OCI-LY7 (cell line): ENCODE measurements around the gene KYNU. TPM values are rescaled to one million over a fixed set of nuclear protein-coding genes. Genes with fewer than 3 reads are reported as not detected.

ENCODE experiments used
- BruUV-seq: library from RNA; stranded (reverse); fragments of 400-500 nt; replicated peaks from 2 replicates; lab custom pipeline; 2021; lab: Mats Ljungman, UMichigan
- CTCF ChIA-PET: fragments of 300-600 bp; sonication (Branson Sonifier 250); formaldehyde crosslinking; loops from one replicate; lab custom pipeline; 2022; ENCODE audit warnings: antibody characterized with exemption; ENCODE audit not compliant: unreplicated experiment; lab: Charles Lee
- POLR2A ChIA-PET: fragments of 300-600 bp; sonication (Branson Sonifier 250); formaldehyde crosslinking; loops from one replicate; lab custom pipeline; 2022; ENCODE audit warnings: antibody characterized with exemption; lab: Charles Lee
- DNase-seq: peaks from one replicate; pipeline ENCODE4 v3.0.0-alpha.2; 2015; ENCODE audit warnings: low spot score
- H2AFZ ChIP-seq: fragments of 200-600 bp; sonication (generic), shearing (Covaris generic); 2 replicates; pipeline ENCODE4 v1.6.1; 2014; ENCODE audit warnings: mild to moderate bottlenecking, antibody characterized with exemption, low read length, moderate library complexity
- H3K27ac ChIP-seq: fragments of 200-600 bp; sonication (generic); 2 replicates; pipeline ENCODE4 v1.5.1; 2014; ENCODE audit warnings: mixed run types, low read depth, mild to moderate bottlenecking, moderate library complexity, low read length, inconsistent platforms; ENCODE audit not compliant: poor library complexity, severe bottlenecking
- H3K36me3 ChIP-seq: fragments of 200-600 bp; sonication (generic); 2 replicates; pipeline ENCODE4 v1.6.1; 2014; ENCODE audit warnings: mild to moderate bottlenecking, antibody characterized with exemption, low read length, moderate library complexity, mixed read lengths; ENCODE audit not compliant: insufficient read depth
- H3K4me1 ChIP-seq: fragments of 200-600 bp; sonication (generic); 2 replicates; pipeline ENCODE4 v1.5.1; 2014; ENCODE audit warnings: mild to moderate bottlenecking, low read length; ENCODE audit not compliant: insufficient read depth, poor library complexity, severe bottlenecking
- H3K4me2 ChIP-seq: fragments of 200-600 bp; sonication (generic); 2 replicates; pipeline ENCODE4 v1.6.1; 2014; ENCODE audit warnings: mild to moderate bottlenecking, low read length
- H3K4me3 ChIP-seq: fragments of 200-600 bp; sonication (generic); 2 replicates; pipeline ENCODE4 v1.5.1; 2014; ENCODE audit warnings: mild to moderate bottlenecking, low read depth, low read length; ENCODE audit not compliant: poor library complexity, severe bottlenecking
- H3K79me2 ChIP-seq: fragments of 200-600 bp; sonication (generic); 2 replicates; pipeline ENCODE4 v1.6.1; 2016; ENCODE audit warnings: low read depth, mild to moderate bottlenecking, low read length, moderate library complexity, mixed read lengths; ENCODE audit not compliant: insufficient read depth
- H3K9me2 ChIP-seq: fragments of 200-600 bp; sonication (generic); 2 replicates; pipeline ENCODE4 v1.6.1; 2016; ENCODE audit warnings: mild to moderate bottlenecking, low read length, mixed read lengths; ENCODE audit not compliant: insufficient read depth
- H3K9me3 ChIP-seq: fragments of 200-600 bp; sonication (generic); 2 replicates; pipeline ENCODE4 v1.6.1; 2014; ENCODE audit warnings: mild to moderate bottlenecking, mixed run types, low read length, mixed read lengths
- H4K20me1 ChIP-seq: fragments of 200-600 bp; sonication (generic); 2 replicates; pipeline ENCODE4 v1.6.1; 2014; ENCODE audit warnings: mild to moderate bottlenecking, antibody characterized with exemption, low read length, moderate library complexity, mixed read lengths; ENCODE audit not compliant: insufficient read depth
- EZH2phosphoT487 ChIP-seq: fragments of 200-600 bp; sonication (generic); IDR thresholded peaks from 2 replicates; pipeline ENCODE4 v1.6.1; 2018; ENCODE audit warnings: low read depth, borderline replicate concordance, mild to moderate bottlenecking, mixed run types, antibody characterized with exemption, low read length, moderate library complexity, mixed read lengths
- intact Hi-C: fragments of 100-400 bp; cut with micrococcal nuclease; formaldehyde crosslinking; loops from one replicate; pipeline ENCODE4 v1.10.0; 2022; ENCODE audit not compliant: unreplicated experiment
- total RNA-seq, 2 experiments: library from RNA; depleted of rRNA in 1 of 2; stranded (reverse); fragments of >200 nt in 1 of 2; shearing (Covaris generic) in 1 of 2; gene quantifications; 2 replicates each; pipeline ENCODE4 v1.2.3, GENCODE V29; 2014 to 2022
- TF ChIP-seq, protein P1 (sequence below): fragments of 200-600 bp; sonication (generic); conservative IDR thresholded peaks from 2 replicates; pipeline ENCODE4 v1.5.1; 2014; ENCODE audit warnings: mild to moderate bottlenecking, antibody characterized with exemption, low read length, moderate library complexity, mixed read lengths

Gene KYNU
- total RNA-seq, 2 experiments from 2014 or later: 0.27 TPM; not detected in 1

GRCh38 chr2:142965443-142965842, 88.0 kb downstream of the KYNU start:
- H3K4me1 ChIP-seq: no peaks in the 10 kb centered on the region
- CTCF ChIA-PET: no interaction called here
- no peak overlapping the region for H3K4me2 ChIP-seq
- no peaks in the 10 kb centered on the region for H3K9me2 ChIP-seq
- DNase-seq: no peak
- no peak overlapping the region for H3K27ac ChIP-seq
- BruUV-seq: no TSS peak
- H3K9me3 ChIP-seq: no peaks in the 10 kb centered on the region
- intact Hi-C loops: no loop called here
- no peak for TF ChIP-seq EZH2phosphoT487
- TF ChIP-seq, protein P1, sequence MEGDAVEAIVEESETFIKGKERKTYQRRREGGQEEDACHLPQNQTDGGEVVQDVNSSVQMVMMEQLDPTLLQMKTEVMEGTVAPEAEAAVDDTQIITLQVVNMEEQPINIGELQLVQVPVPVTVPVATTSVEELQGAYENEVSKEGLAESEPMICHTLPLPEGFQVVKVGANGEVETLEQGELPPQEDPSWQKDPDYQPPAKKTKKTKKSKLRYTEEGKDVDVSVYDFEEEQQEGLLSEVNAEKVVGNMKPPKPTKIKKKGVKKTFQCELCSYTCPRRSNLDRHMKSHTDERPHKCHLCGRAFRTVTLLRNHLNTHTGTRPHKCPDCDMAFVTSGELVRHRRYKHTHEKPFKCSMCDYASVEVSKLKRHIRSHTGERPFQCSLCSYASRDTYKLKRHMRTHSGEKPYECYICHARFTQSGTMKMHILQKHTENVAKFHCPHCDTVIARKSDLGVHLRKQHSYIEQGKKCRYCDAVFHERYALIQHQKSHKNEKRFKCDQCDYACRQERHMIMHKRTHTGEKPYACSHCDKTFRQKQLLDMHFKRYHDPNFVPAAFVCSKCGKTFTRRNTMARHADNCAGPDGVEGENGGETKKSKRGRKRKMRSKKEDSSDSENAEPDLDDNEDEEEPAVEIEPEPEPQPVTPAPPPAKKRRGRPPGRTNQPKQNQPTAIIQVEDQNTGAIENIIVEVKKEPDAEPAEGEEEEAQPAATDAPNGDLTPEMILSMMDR: no peak
- H3K36me3 ChIP-seq: no peaks in the 10 kb centered on the region
- H3K4me3 ChIP-seq: no peak overlapping the region
- POLR2A ChIA-PET: interaction anchor here (0.7 kb wide), 1 partner anchor 1255 kb away, joined by 4 read pairs; no protein-coding TSS in a partner anchor
- no peaks in the 10 kb centered on the region for H3K79me2 ChIP-seq
- no peak overlapping the region for H2AFZ ChIP-seq
- no peaks in the 10 kb centered on the region for H4K20me1 ChIP-seq

DNA sequence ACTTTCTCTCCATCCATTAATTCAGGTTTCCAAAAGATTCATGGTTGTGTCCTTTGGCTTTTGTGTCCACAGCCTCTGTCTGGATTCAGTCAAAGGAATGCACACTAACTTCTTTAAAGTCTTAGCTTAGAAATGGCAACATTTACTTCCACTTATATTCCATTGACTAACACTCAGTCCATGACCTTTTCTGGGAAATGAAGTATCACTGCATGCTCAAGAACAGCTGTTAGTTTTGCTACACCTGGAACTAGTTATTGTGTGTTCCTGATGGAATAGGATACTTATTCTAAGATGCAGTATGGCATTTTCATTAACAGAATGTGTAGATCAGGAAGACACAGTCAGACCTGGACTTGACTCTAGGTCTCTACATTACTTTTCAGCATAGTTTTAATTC, 88.8 kb downstream of the KYNU start:
- Histone ChIP-seq H4K20me1 (no peaks in the 10 kb centered on the region), H3K9me2 (no peaks in the 10 kb centered on the region), H3K79me2 (no peaks in the 10 kb centered on the region), H3K36me3 (no peaks in the 10 kb centered on the region), H3K4me2 (no peak overlapping the region), H3K4me1 (no peaks in the 10 kb centered on the region), H2AFZ (no peak overlapping the region), H3K9me3 (no peaks in the 10 kb centered on the region), H3K27ac (no peak overlapping the region), H3K4me3 (no peak overlapping the region)
- no TSS peak for BruUV-seq
- DNase-seq: no peak
- intact Hi-C loops: no loop called here
- CTCF ChIA-PET: no interaction called here
- POLR2A ChIA-PET: no interaction called here
- no peak for TF ChIP-seq EZH2phosphoT487
- TF ChIP-seq, protein P1: no peak

GRCh38 chr2:142967060-142967459, 89.6 kb downstream of the KYNU start:
- Histone ChIP-seq H3K4me2 (no peak overlapping the region), H3K9me3 (no peaks in the 10 kb centered on the region), H3K79me2 (no peaks in the 10 kb centered on the region), H3K9me2 (no peaks in the 10 kb centered on the region), H3K4me1 (no peaks in the 10 kb centered on the region), H3K27ac (no peak overlapping the region), H2AFZ (no peak overlapping the region), H4K20me1 (no peaks in the 10 kb centered on the region), H3K4me3 (no peak overlapping the region), H3K36me3 (no peaks in the 10 kb centered on the region)
- intact Hi-C loops: no loop called here
- no peak for DNase-seq
- CTCF ChIA-PET: no interaction called here
- BruUV-seq: no TSS peak
- TF ChIP-seq, protein P1: no peak
- no peak for TF ChIP-seq EZH2phosphoT487
- POLR2A ChIA-PET: no interaction called here
